Epithelial cell of esophagus (primary cell): ENCODE results near the gene MFN2.
A peak's percentile ranks its signal among the peaks of the same experiment; 100 is the strongest.

ENCODE experiments used
- DNase-seq: peaks from one replicate; pipeline ENCODE4 v3.0.0; 2010; ENCODE audit warnings: low read depth
- H3K4me3 ChIP-seq: 2 replicates; pipeline ENCODE4 v1.5.1; 2011; ENCODE audit warnings: mild to moderate bottlenecking, low read length, control low read depth
- CTCF ChIP-seq: IDR thresholded peaks from 2 replicates; pipeline ENCODE4 v1.5.1; 2011; ENCODE audit warnings: low read depth, mild to moderate bottlenecking, low read length, control low read depth, inconsistent platforms; ENCODE audit not compliant: insufficient read depth; ENCODE audit errors: missing control alignments

Gene MFN2

GRCh38 chr1:11978301-11978700, 1.9 kb upstream of the MFN2 start:
- H3K4me3 ChIP-seq, result no peak overlapping the region
- TF ChIP-seq CTCF, result no peak
- DNase-seq, result no peak

- no peak for TF ChIP-seq CTCF
- H3K4me3 ChIP-seq, result peak overlapping the region; percentile 84
- no peak for DNase-seq
Observed at GRCh38 chr1:11979028-11979850, 1.0 kb upstream of the MFN2 start.

GRCh38 chr1:11980676-11980972, 380 bp downstream of the MFN2 start:
- peak; percentile 19 for DNase-seq
- H3K4me3 ChIP-seq, result peak overlapping the region; percentile 84
- no peak for TF ChIP-seq CTCF

- peak; percentile 98 for DNase-seq
- TF ChIP-seq CTCF, result no peak
- peak overlapping the region; percentile 84 for H3K4me3 ChIP-seq
Observed at GRCh38 chr1:11981378-11982009, 1.2 kb downstream of the MFN2 start.

GRCh38 chr1:11982010-11982392, 1.8 kb downstream of the MFN2 start:
- no peak for DNase-seq
- TF ChIP-seq CTCF, result no peak
- peak overlapping the region; percentile 84 for H3K4me3 ChIP-seq

- no peak for DNase-seq
- no peak overlapping the region for H3K4me3 ChIP-seq
- TF ChIP-seq CTCF, result no peak
Observed at GRCh38 chr1:11984121-11984520, 3.9 kb downstream of the MFN2 start.

GRCh38 chr1:11984576-11984975, 4.3 kb downstream of the MFN2 start:
- no peak for DNase-seq
- no peak for TF ChIP-seq CTCF
- no peak overlapping the region for H3K4me3 ChIP-seq
